Measurements from ENCODE around the gene KRIT1. TPM values are rescaled to one million over a fixed set of nuclear protein-coding genes. Genes with fewer than 3 reads are reported as not detected.

Gene KRIT1
- polyA plus RNA-seq, 1 experiment = 45.1 TPM

- Histone ChIP-seq H3K9me3 (ENCODE audit: control insufficient read depth, insufficient read depth, low read length) (no peaks in the 10 kb centered on the region), H3K4me3 (ENCODE audit: low read depth, low read length) (peak overlapping the region; percentile 92), H3K27ac (ENCODE audit: low read depth, low read length) (peak overlapping the region; percentile 85), H3K27me3 (ENCODE audit: control insufficient read depth, insufficient read depth, low read length) (no peaks in the 10 kb centered on the region)
- CTCF ChIA-PET = interaction anchor here (0.9 to 3.2 kb wide), 4 partner anchors 66 to 203 kb away, joined by 3 to 24 read pairs (median 6); partner anchors contain the start of genes GATAD1 and LRRD1
- POLR2A ChIA-PET = interaction anchor here (1.1 to 1.5 kb wide), 3 partner anchors 38 to 202 kb away, joined by 3 to 7 read pairs (median 3); partner anchors contain the start of gene GATAD1
- no peak for TF ChIP-seq CTCF (IDR thresholded peaks at IDR 0.05; ENCODE audit: low read depth, low read length)
- DNase-seq (ENCODE audit: low read depth, low spot score) = no peak
Measured at GRCh38 chr7:92244808-92245486, 767 bp downstream of the KRIT1 start.

- Histone ChIP-seq H3K9me3 (ENCODE audit: control insufficient read depth, insufficient read depth, low read length) (no peaks in the 10 kb centered on the region), H3K27ac (ENCODE audit: low read depth, low read length) (no peak overlapping the region), H3K4me3 (ENCODE audit: low read depth, low read length) (no peak overlapping the region), H3K27me3 (ENCODE audit: control insufficient read depth, insufficient read depth, low read length) (no peaks in the 10 kb centered on the region)
- CTCF ChIA-PET = interaction anchor here (0.8 to 1.1 kb wide), 2 partner anchors 64 to 204 kb away, joined by 3 read pairs; partner anchors contain the start of genes GATAD1 and LRRD1
- TF ChIP-seq CTCF (IDR thresholded peaks at IDR 0.05; ENCODE audit: low read depth, low read length) = no peak
- POLR2A ChIA-PET = no interaction called here
- DNase-seq (ENCODE audit: low read depth, low spot score) = no peak
Measured at GRCh38 chr7:92242972-92243371, 2.7 kb downstream of the KRIT1 start.

- H3K27ac ChIP-seq (ENCODE audit: low read depth, low read length) = no peak overlapping the region
- DNase-seq (ENCODE audit: low read depth, low spot score) = no peak
- H3K4me3 ChIP-seq (ENCODE audit: low read depth, low read length) = no peak overlapping the region
- POLR2A ChIA-PET = no interaction called here
- H3K9me3 ChIP-seq (ENCODE audit: control insufficient read depth, insufficient read depth, low read length) = no peaks in the 10 kb centered on the region
- CTCF ChIA-PET = interaction anchor here (1.1 kb wide), 1 partner anchor 194 kb away, joined by 3 read pairs; no protein-coding TSS in a partner anchor
- H3K27me3 ChIP-seq (ENCODE audit: control insufficient read depth, insufficient read depth, low read length) = no peaks in the 10 kb centered on the region
- TF ChIP-seq CTCF (IDR thresholded peaks at IDR 0.05; ENCODE audit: low read depth, low read length) = no peak
Measured at GRCh38 chr7:92230547-92230946, 15.2 kb downstream of the KRIT1 start.

- ChIA-PET POLR2A (no interaction called here), CTCF (interaction anchor here (1.3 kb wide), 1 partner anchor 218 kb away, joined by 5 read pairs; the partner anchor contains the start of gene GATAD1)
- no peak for DNase-seq (ENCODE audit: low read depth, low spot score)
- Histone ChIP-seq H3K27ac (ENCODE audit: low read depth, low read length) (no peak overlapping the region), H3K9me3 (ENCODE audit: control insufficient read depth, insufficient read depth, low read length) (no peaks in the 10 kb centered on the region), H3K4me3 (ENCODE audit: low read depth, low read length) (no peak overlapping the region), H3K27me3 (ENCODE audit: control insufficient read depth, insufficient read depth, low read length) (no peaks in the 10 kb centered on the region)
- TF ChIP-seq CTCF (IDR thresholded peaks at IDR 0.05; ENCODE audit: low read depth, low read length) = no peak
Measured at GRCh38 chr7:92228742-92229141, 17.0 kb downstream of the KRIT1 start.

- H3K27ac ChIP-seq (ENCODE audit: low read depth, low read length) = no peak overlapping the region
- POLR2A ChIA-PET = interaction anchor here (0.9 kb wide), 1 partner anchor 232 kb away, joined by 3 read pairs; no protein-coding TSS in a partner anchor
- no peaks in the 10 kb centered on the region for H3K9me3 ChIP-seq (ENCODE audit: control insufficient read depth, insufficient read depth, low read length)
- no peak for TF ChIP-seq CTCF (IDR thresholded peaks at IDR 0.05; ENCODE audit: low read depth, low read length)
- CTCF ChIA-PET = no interaction called here
- H3K27me3 ChIP-seq (ENCODE audit: control insufficient read depth, insufficient read depth, low read length) = no peaks in the 10 kb centered on the region
- no peak overlapping the region for H3K4me3 ChIP-seq (ENCODE audit: low read depth, low read length)
- DNase-seq (ENCODE audit: low read depth, low spot score) = no peak
Measured at GRCh38 chr7:92228100-92228499, 17.6 kb downstream of the KRIT1 start.

Data from AG04450 (cell line).